Measurements from ENCODE around the gene IDH2.
A peak's percentile ranks its signal among the peaks of the same experiment; 100 is the strongest.

Gene IDH2

DNA sequence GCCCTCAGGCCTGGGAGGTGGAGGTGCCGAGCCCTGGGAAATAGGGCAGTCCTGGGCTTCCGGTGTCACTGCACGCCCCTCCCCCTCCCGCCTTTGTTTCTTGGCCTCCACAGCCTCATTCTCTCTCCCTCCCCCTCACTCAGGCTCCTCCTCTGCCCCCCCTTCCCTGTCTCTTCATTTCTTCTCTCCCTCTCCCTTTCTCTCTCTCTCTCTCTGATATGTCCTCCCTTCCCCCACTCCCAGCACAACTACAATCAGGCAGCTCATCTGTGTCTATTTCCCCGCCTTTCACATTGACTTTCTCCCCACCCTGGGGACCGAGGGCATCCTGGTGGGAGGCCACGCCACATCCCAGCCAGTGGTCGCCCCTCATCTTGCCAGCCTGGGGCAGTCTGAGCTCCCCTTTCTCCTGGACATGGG, 40.2 kb downstream of the IDH2 start:
- TF ChIP-seq CTCF (IDR thresholded peaks at IDR 0.05; ENCODE audit: borderline replicate concordance, insufficient read depth, low read depth, low read length), result no peak
- peak overlapping the region; percentile 33 for H3K4me3 ChIP-seq (ENCODE audit: low read depth, low read length)

- no peak overlapping the region for H3K4me3 ChIP-seq (ENCODE audit: low read depth, low read length)
Observed at GRCh38 chr15:90060797-90061196, 41.5 kb downstream of the IDH2 start.

GRCh38 chr15:90059208-90059985, 42.9 kb downstream of the IDH2 start:
- H3K4me3 ChIP-seq (ENCODE audit: low read depth, low read length), result peak overlapping the region; percentile 17
- no peak for TF ChIP-seq CTCF (IDR thresholded peaks at IDR 0.05; ENCODE audit: borderline replicate concordance, insufficient read depth, low read depth, low read length)

More at GRCh38 chr15:90060797-90061196, 41.5 kb downstream of the IDH2 start:
- TF ChIP-seq CTCF (IDR thresholded peaks at IDR 0.05; ENCODE audit: borderline replicate concordance, insufficient read depth, low read depth, low read length), result no peak

DNA sequence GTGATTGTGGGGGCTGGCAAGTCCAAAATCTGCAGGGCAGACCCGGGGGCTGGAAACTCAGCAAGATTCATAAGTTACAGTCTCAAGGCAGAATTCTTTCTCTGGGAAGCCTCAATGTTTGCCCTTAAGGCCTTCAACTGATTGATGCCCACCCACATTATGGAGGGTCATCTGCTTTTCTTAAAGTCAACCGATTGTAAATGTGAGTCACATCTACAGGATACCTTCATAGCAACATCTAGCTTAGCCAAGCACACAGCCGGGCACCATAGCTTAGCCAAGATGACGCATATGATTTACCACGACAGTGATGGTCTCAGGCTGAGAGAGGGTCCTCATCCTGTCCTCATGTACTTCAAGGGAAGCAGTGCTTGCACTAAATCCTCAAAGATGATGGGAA, 43.5 kb downstream of the IDH2 start:
- H3K4me3 ChIP-seq (ENCODE audit: low read depth, low read length), result peak overlapping the region; percentile 17
- no peak for TF ChIP-seq CTCF (IDR thresholded peaks at IDR 0.05; ENCODE audit: borderline replicate concordance, insufficient read depth, low read depth, low read length)

GRCh38 chr15:90058308-90058707, 44.0 kb downstream of the IDH2 start:
- no peak for TF ChIP-seq CTCF (IDR thresholded peaks at IDR 0.05; ENCODE audit: borderline replicate concordance, insufficient read depth, low read depth, low read length)
- peak overlapping the region; percentile 18 for H3K4me3 ChIP-seq (ENCODE audit: low read depth, low read length)

- no peak for TF ChIP-seq CTCF (IDR thresholded peaks at IDR 0.05; ENCODE audit: borderline replicate concordance, insufficient read depth, low read depth, low read length)
- H3K4me3 ChIP-seq (ENCODE audit: low read depth, low read length), result no peak overlapping the region
Observed at GRCh38 chr15:90056529-90056928, 45.7 kb downstream of the IDH2 start.

- no peak overlapping the region for H3K4me3 ChIP-seq (ENCODE audit: low read depth, low read length)
- TF ChIP-seq CTCF (IDR thresholded peaks at IDR 0.05; ENCODE audit: borderline replicate concordance, insufficient read depth, low read depth, low read length), result no peak
Observed at GRCh38 chr15:90055182-90055581, 47.1 kb downstream of the IDH2 start.
